HG03439 (cell line): ENCODE data around the gene SEPTIN8.

Source experiments
- ATAC-seq: cut with Tn5 transposase; IDR thresholded peaks from one replicate; pipeline ENCODE4 v1.9.1; 2021; ENCODE audit warnings: mild to moderate bottlenecking, moderate library complexity; ENCODE audit not compliant: unreplicated experiment

Gene SEPTIN8

GRCh38 chr5:132766020-132766805 is 10.8 kb downstream of the SEPTIN8 start:
- ATAC-seq: no peak

- ATAC-seq: no peak
Observed at GRCh38 chr5:132765311-132766019, 11.6 kb downstream of the SEPTIN8 start.

- no peak for ATAC-seq
Observed at GRCh38 chr5:132764671-132765238, 12.3 kb downstream of the SEPTIN8 start.

- ATAC-seq: no peak
Observed at GRCh38 chr5:132764051-132764450, 13.0 kb downstream of the SEPTIN8 start.

- no peak for ATAC-seq
Observed at GRCh38 chr5:132763181-132764036, 13.6 kb downstream of the SEPTIN8 start.

- no peak for ATAC-seq
Observed at GRCh38 chr5:132762246-132763000, 14.6 kb downstream of the SEPTIN8 start.

GRCh38 chr5:132761321-132762240 is 15.5 kb downstream of the SEPTIN8 start:
- no peak for ATAC-seq

GRCh38 chr5:132760601-132761317 is 16.3 kb downstream of the SEPTIN8 start:
- no peak for ATAC-seq

GRCh38 chr5:132760049-132760420 is 17.0 kb downstream of the SEPTIN8 start:
- no peak for ATAC-seq

GRCh38 chr5:132759114-132760048 is 17.7 kb downstream of the SEPTIN8 start:
- no peak for ATAC-seq

GRCh38 chr5:132758451-132758850 is 18.6 kb downstream of the SEPTIN8 start:
- ATAC-seq: no peak

- ATAC-seq: no peak
Observed at GRCh38 chr5:132756542-132756941, 20.5 kb downstream of the SEPTIN8 start.

- ATAC-seq: no peak
Observed at GRCh38 chr5:132754947-132755346, 22.1 kb downstream of the SEPTIN8 start.

- ATAC-seq: no peak
Observed at GRCh38 chr5:132754111-132754510, 22.9 kb downstream of the SEPTIN8 start.

- no peak for ATAC-seq
Observed at GRCh38 chr5:132753135-132753987, 23.7 kb downstream of the SEPTIN8 start.

- ATAC-seq: no peak
Observed at GRCh38 chr5:132752581-132753125, 24.4 kb downstream of the SEPTIN8 start.
